Dedifferentiated amniotic fluid mesenchymal stem cell (primary cell): ENCODE measurements around the gene SECTM1.

Experiments used
- DNase-seq: peaks from one replicate; pipeline ENCODE4 v3.0.0-alpha.2; 2016; ENCODE audit errors: extremely low spot score

Gene SECTM1

GRCh38 chr17:82280537-82280936 lies 53.0 kb downstream of the SECTM1 start:
- no peak for DNase-seq

- no peak for DNase-seq
Measured at GRCh38 chr17:82278786-82279391, 54.7 kb downstream of the SECTM1 start.

- DNase-seq: no peak
Measured at GRCh38 chr17:82278308-82278707, 55.3 kb downstream of the SECTM1 start.

GRCh38 chr17:82277851-82278250 lies 55.7 kb downstream of the SECTM1 start:
- DNase-seq: no peak

GRCh38 chr17:82276938-82277337 lies 56.6 kb downstream of the SECTM1 start:
- DNase-seq: no peak

GRCh38 chr17:82275326-82275725 lies 58.2 kb downstream of the SECTM1 start:
- DNase-seq: no peak

GRCh38 chr17:82274134-82275020 lies 59.2 kb downstream of the SECTM1 start:
- DNase-seq: no peak

- peak; percentile 81 for DNase-seq
Measured at GRCh38 chr17:82273327-82274133, 60.0 kb downstream of the SECTM1 start, which contains the start of gene CSNK1D. Gene CSNK1D (minus strand): TSS chr17:82273700. CDS start chr17:82273381, 319 bp downstream.

- no peak for DNase-seq
Measured at GRCh38 chr17:82272495-82273326, 60.9 kb downstream of the SECTM1 start.

- DNase-seq: no peak
Measured at GRCh38 chr17:82271401-82271800, 62.2 kb downstream of the SECTM1 start.
